GM18517 (cell line): ENCODE measurements around the gene SNRPE.

Experiments
- ATAC-seq: cut with Tn5 transposase; IDR thresholded peaks from one replicate; pipeline ENCODE4 v1.9.1; 2021; ENCODE audit warnings: mild to moderate bottlenecking, moderate library complexity; ENCODE audit not compliant: unreplicated experiment

SNRPE gene

GRCh38 chr1:203878422-203878821 lies 17.0 kb downstream of the SNRPE start:
- ATAC-seq: no peak

- ATAC-seq: no peak
Observed at GRCh38 chr1:203880606-203881005, 19.2 kb downstream of the SNRPE start.

- no peak for ATAC-seq
Observed at GRCh38 chr1:203888807-203889251, 27.4 kb downstream of the SNRPE start.

GRCh38 chr1:203891950-203892349 lies 30.6 kb downstream of the SNRPE start:
- no peak for ATAC-seq

- no peak for ATAC-seq
Observed at GRCh38 chr1:203898458-203899352, 37.3 kb downstream of the SNRPE start.

- no peak for ATAC-seq
Observed at GRCh38 chr1:203899353-203899716, 37.9 kb downstream of the SNRPE start.

GRCh38 chr1:203899869-203900714 lies 38.7 kb downstream of the SNRPE start:
- no peak for ATAC-seq

- no peak for ATAC-seq
Observed at GRCh38 chr1:203901581-203901980, 40.2 kb downstream of the SNRPE start.

GRCh38 chr1:203905275-203905674 lies 43.9 kb downstream of the SNRPE start:
- no peak for ATAC-seq

- no peak for ATAC-seq
Observed at GRCh38 chr1:203906932-203907331, 45.5 kb downstream of the SNRPE start.

- ATAC-seq: no peak
Observed at GRCh38 chr1:203907901-203908300, 46.5 kb downstream of the SNRPE start.

- no peak for ATAC-seq
Observed at GRCh38 chr1:203911806-203912205, 50.4 kb downstream of the SNRPE start.

- ATAC-seq: no peak
Observed at GRCh38 chr1:203913073-203913521, 51.7 kb downstream of the SNRPE start.

GRCh38 chr1:203914292-203914691 lies 52.9 kb downstream of the SNRPE start:
- no peak for ATAC-seq

- ATAC-seq: no peak
Observed at GRCh38 chr1:203915811-203916210, 54.4 kb downstream of the SNRPE start.

- no peak for ATAC-seq
Observed at GRCh38 chr1:203916756-203917155, 55.4 kb downstream of the SNRPE start.
